ENCODE results near the gene CENPU. TPM values are rescaled to one million over a fixed set of nuclear protein-coding genes. Genes with fewer than 3 reads are reported as not detected.

The CENPU gene
- total RNA-seq, 1 donor from 2014 or later: 19.1 TPM

GRCh38 chr4:184644553-184645307, 89.2 kb downstream of the CENPU start:
- no peak for DNase-seq (ENCODE audit: low read depth, low spot score)

Other genes starting within 250 kb of the CENPU start
- 84.5 and 84.8 TPM in 2 replicates for gene CASP3, start 84.6 kb downstream of the CENPU start, total RNA-seq
- gene PRIMPOL, start 84.4 kb downstream of the CENPU start, total RNA-seq: 8.8 and 12.4 TPM in 2 replicates
- 24.7 and 33.2 TPM in 2 replicates for gene ACSL1, start 91.9 kb upstream of the CENPU start, total RNA-seq

Measured in pulmonary artery endothelial cell (primary cell).